ENCODE results near the gene EPRS1. TPM values are rescaled to one million over a fixed set of nuclear protein-coding genes. Genes with fewer than 3 reads are reported as not detected.

EPRS1 gene
- total and polyA plus RNA-seq, 9 of the 15 experiments (the other 6 are each of a cell fraction or from before 2014, with no cell fraction given): 129 to 291 (median 248) TPM

DNA sequence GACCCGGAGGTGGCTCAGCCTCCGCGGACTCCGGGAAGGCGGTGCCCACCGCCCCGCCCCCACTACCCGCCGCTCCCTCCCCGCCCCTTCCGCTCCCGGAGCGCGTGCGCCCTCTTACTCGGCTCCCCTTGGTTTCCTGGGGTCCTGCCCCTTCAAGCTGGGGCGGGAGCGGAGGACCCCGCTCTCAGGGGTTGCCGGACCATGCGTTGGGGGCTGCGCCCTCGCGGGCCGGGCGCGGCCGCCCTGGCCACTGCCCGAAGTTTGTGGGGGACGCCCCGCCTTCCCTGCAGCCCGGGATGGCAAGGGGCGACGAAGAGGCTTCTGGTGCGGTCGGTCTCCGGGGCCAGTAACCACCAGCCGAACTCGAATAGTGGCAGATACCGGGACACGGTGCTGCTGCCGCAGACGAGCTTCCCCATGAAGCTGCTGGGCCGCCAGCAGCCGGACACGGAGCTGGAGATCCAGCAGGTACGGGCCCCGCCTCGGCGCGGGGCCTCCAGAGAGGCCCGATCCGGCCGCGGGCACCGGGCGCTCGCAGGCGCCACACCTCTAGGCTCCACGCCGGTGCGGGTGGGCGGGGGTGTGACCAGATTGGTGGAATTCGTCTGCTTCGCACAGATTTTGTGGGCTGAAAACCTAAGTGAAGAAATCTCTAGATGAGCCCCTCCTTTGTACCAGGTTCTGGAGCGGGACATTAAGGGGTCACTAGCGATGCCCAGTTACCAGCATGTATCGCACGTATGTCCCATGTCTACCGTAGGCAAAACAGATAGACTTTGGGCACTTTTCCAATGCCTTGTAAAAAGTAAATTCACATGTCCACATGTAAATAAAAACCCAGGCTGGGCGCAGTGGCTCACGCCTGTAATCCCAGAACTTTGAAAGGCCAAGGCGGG is 48.0 kb upstream of the EPRS1 start, which contains the start of gene IARS2 (continued):
- TF ChIP-seq, protein P1, sequence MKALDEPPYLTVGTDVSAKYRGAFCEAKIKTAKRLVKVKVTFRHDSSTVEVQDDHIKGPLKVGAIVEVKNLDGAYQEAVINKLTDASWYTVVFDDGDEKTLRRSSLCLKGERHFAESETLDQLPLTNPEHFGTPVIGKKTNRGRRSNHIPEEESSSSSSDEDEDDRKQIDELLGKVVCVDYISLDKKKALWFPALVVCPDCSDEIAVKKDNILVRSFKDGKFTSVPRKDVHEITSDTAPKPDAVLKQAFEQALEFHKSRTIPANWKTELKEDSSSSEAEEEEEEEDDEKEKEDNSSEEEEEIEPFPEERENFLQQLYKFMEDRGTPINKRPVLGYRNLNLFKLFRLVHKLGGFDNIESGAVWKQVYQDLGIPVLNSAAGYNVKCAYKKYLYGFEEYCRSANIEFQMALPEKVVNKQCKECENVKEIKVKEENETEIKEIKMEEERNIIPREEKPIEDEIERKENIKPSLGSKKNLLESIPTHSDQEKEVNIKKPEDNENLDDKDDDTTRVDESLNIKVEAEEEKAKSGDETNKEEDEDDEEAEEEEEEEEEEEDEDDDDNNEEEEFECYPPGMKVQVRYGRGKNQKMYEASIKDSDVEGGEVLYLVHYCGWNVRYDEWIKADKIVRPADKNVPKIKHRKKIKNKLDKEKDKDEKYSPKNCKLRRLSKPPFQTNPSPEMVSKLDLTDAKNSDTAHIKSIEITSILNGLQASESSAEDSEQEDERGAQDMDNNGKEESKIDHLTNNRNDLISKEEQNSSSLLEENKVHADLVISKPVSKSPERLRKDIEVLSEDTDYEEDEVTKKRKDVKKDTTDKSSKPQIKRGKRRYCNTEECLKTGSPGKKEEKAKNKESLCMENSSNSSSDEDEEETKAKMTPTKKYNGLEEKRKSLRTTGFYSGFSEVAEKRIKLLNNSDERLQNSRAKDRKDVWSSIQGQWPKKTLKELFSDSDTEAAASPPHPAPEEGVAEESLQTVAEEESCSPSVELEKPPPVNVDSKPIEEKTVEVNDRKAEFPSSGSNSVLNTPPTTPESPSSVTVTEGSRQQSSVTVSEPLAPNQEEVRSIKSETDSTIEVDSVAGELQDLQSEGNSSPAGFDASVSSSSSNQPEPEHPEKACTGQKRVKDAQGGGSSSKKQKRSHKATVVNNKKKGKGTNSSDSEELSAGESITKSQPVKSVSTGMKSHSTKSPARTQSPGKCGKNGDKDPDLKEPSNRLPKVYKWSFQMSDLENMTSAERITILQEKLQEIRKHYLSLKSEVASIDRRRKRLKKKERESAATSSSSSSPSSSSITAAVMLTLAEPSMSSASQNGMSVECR (CRISPR knock-in tag; IDR thresholded peaks at IDR 0.05): peak; percentile 93
- TF ChIP-seq NCOA2 (IDR thresholded peaks at IDR 0.05; ENCODE audit: partially characterized antibody in 2 of 2) (no peak), PHF8 (IDR thresholded peaks at IDR 0.05; ENCODE audit: borderline replicate concordance, low read length) (peak; percentile 82; the same call in 1 of the 2 replicates), EP400 (IDR thresholded peaks at IDR 0.05) (peak; percentile 73; the same call in 1 of the 2 replicates), CREM (IDR thresholded peaks at IDR 0.05; ENCODE audit: low read depth) (peak; percentile 37; the same call in 1 of the 2 replicates), KDM5B (IDR thresholded peaks at IDR 0.05; ENCODE audit: insufficient replicate concordance, low read depth, low read length) (peak; percentile 68), GABPB1 (CRISPR knock-in tag; IDR thresholded peaks at IDR 0.05) (peak; percentile 82), KAT7 (CRISPR knock-in tag; IDR thresholded peaks at IDR 0.05; ENCODE audit: borderline replicate concordance) (peak; percentile 86; the same call in 1 of the 2 replicates), TAF1 (IDR thresholded peaks at IDR 0.05; ENCODE audit: control insufficient read depth, extremely low read depth, insufficient read depth, low read length, severe bottlenecking) (peak; percentile 40), BRD9 (IDR thresholded peaks at IDR 0.05; ENCODE audit: low read depth, partially characterized antibody) (no peak)
- TF ChIP-seq, protein P2, sequence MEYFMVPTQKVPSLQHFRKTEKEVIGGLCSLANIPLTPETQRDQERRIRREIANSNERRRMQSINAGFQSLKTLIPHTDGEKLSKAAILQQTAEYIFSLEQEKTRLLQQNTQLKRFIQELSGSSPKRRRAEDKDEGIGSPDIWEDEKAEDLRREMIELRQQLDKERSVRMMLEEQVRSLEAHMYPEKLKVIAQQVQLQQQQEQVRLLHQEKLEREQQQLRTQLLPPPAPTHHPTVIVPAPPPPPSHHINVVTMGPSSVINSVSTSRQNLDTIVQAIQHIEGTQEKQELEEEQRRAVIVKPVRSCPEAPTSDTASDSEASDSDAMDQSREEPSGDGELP (CRISPR knock-in tag; IDR thresholded peaks at IDR 0.05; ENCODE audit: borderline replicate concordance): peak; percentile 64; the same call in 1 of the 2 replicates
